NCI-H1417 treated with DMSO at 0.1 percent for 48 hours (cell line): Measurements from ENCODE around the gene GNA14.
"Not testable (repeated sequence)": the region's sequence is repeated elsewhere in the genome, so short reads cannot be mapped to it uniquely, and the experiment has no call there.

Experiments used
- DNase-seq: peaks from one replicate; lab custom pipeline; 2025; lab: John Stamatoyannopoulos, UW

Gene GNA14

DNA sequence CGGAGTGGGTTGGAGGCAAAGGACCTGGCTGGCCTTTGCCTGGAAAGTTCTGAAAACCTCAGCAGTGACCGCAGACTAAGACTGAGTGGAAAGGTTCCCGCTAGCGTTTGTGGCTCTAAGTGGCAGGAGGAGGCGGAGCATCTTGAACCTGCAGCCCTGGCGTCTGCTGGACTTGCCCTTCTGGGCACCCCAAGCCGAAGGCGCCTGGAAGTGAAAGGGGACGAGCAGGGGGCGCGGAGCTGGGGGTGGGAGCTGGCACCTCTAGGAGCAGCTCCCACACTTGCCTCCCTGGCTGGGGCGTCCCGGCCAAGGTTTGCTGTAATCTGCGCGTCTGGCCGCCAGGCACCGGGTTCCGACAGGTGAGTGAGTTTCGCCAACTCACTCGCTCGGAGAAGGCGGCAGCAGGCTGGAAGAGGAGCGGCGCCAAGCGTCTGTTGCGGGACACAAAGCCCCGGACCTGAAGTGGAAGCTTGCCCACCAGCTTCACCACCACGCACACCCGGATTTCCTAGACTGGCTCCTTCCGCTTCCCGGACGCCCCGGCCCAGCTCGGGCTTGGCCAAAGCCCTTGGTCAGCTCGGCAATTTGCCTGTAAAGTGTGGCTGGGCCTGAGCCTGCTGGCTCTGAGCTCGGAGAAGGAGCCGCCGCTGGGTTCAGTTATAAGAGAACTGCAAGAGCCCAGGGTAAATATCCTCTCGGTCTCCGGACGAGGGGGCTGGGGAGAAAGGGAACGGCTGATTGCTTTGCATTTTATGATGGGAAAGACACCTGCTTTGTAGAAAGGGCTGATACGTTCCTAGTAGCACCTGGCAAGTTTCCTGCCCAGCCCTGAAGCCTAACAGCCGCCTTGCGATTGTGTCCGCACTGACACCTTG lies at the start of gene GNA14:
TSS of gene GNA14 (minus strand) at position 89 of the 875 bp plus-strand sequence. CDS start 529 bp downstream, outside the sequence.
- no peak for DNase-seq

DNA sequence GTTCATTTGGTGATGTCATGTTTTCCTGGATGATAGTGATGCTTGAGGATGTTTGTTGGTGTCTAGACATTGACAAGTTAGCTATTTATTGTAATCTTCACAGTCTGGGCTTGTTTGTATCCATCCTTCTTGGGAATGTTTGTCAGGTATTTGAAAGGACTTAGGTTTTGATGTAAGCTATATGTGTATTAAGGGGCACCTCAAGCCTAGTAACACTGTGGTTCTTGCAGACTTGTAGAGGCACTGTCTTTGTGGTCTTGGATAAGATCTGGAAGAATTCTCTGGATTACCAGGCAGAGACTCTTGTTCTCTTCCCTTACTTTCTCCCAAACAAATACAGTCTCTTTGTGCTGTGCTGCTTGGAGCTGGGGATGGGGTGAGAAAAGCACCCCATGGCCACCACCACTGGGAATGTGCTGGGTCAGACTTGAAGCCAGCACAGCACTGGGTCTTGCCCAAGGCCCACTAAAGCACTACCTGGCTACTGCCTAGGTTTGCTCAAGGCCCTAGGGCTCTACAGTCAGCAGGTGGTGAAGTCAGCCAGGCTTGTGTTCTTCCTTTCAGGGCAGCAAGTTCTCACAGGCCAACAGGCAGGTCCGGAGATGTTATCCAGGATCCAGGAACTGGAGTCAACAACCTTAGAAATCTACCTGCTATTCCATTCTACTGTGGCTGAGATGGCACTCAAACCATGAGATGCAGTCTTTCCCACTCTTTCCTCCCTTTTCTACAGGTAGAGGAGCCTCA lies 49.3 kb upstream of the GNA14 start:
- DNase-seq: no peak

DNA sequence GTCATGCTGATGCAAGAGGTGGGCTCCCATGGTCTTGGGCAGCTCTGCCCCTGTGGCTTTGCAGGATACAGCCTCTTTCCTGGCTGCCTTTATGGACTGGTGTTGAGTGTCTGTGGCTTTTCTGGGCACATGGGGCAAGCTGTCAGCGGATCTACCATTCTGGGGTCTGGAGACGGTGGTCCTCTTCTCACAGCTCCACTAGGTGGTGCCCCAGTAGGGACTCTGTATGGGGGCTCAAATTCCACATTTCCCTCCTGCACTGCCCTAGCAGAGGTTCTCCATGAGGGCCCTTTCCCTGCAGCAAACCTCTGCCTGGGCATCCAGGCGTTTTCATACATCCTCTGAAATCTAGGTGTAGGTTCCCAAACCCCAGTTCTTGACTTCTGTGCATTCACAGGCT lies 42.6 kb upstream of the GNA14 start:
- DNase-seq: not testable (repeated sequence)

DNA sequence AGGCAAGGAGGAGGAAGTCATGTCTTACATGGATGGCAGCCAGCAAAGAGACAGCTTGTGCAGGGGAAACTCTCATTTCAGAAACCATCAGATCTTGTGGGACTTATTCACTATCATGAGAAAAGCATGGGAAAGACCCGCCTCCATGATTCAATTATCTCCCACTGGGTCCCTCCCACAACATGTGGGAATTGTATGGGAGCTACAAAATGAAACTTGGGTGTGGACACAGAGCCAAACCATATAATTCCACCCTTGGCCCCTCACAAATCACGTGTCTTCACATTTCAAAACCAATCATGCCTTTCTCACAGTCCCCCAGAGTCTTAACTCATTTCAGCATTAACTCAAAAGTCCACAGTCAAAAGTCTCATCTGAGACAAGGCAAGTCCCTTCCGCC lies 42.0 kb upstream of the GNA14 start:
- DNase-seq: not testable (repeated sequence)

DNA sequence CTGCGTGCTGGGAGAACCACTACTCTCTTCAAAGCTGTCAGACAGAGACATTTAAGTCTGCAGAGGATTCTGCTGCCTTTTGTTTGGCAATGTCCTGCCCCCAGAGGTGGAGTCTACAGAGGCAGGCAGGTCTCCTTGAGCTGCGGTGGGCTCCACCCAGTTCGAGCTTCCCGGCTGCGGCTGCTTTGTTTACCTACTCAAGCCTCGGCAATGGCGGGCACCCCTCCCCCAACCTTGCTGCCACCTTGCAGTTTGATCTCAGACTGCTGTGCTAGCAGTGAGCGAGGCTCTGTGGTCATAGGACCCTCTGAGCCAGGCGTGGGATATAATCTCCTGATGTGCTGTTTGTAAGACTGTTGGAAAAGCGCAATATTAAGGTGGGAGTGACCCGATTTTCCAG lies 39.6 kb upstream of the GNA14 start:
- DNase-seq: not testable (repeated sequence)

DNA sequence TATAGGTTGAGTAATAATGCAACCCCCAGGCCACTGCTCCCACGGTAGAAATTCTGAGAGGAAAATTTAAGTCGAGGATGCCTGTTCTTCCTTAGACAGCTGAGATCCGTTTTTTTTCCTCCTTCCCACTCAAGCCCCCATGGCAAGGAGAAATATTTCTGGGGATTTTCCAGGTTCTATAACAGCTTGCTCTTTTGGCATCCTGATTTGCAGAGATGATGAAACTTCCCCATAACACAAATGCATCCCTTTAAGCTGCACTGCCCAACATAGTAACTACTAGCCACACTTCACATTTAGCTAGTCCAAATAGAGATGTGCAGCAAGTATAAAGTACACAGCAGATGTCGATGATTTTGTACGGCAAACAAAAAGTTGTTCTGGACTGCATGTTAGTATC lies 32.5 kb upstream of the GNA14 start:
- no peak for DNase-seq

GRCh38 chr9:77679661-77680368 lies 31.7 kb upstream of the GNA14 start:
- no peak for DNase-seq

DNA sequence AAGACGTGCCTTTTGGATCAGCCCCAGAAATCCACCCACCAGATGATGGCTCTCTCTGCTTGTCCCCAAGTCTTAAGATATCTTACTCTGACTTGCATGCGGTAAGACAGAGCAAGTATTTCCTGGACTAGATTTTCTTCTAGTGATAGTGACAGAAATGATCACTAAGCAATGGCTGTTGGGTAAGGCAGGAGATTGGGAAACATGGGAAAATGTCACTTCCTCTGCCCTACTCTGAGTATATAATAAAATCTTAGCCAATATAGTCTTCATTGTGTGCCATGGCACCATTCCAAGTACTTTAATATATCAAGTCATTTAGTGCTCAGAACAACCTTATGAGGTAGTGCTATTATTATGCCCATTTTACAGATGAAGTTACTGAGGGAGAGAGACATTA lies 31.0 kb upstream of the GNA14 start:
- no peak for DNase-seq

GRCh38 chr9:77677957-77678535 lies 29.9 kb upstream of the GNA14 start:
- DNase-seq: no peak

DNA sequence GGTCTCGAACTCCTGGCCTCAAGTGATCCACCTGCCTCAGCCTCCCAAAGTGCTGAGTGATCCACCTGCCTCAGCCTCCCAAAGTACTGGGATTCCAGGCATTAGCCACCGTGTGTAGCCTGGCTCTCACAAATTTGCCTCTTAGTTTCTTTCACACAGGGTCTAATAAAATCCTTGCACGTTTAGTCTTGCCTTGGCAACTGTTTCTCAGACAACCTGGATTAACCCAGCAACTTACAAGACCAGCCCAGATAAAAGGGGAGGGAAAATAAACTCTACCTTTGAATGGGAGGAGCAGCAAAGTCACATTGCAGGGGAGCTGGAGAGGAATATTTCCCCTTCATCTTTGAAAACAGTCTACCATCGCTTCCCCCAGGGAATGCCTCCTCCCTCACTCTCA lies 29.3 kb upstream of the GNA14 start:
- DNase-seq: no peak

DNA sequence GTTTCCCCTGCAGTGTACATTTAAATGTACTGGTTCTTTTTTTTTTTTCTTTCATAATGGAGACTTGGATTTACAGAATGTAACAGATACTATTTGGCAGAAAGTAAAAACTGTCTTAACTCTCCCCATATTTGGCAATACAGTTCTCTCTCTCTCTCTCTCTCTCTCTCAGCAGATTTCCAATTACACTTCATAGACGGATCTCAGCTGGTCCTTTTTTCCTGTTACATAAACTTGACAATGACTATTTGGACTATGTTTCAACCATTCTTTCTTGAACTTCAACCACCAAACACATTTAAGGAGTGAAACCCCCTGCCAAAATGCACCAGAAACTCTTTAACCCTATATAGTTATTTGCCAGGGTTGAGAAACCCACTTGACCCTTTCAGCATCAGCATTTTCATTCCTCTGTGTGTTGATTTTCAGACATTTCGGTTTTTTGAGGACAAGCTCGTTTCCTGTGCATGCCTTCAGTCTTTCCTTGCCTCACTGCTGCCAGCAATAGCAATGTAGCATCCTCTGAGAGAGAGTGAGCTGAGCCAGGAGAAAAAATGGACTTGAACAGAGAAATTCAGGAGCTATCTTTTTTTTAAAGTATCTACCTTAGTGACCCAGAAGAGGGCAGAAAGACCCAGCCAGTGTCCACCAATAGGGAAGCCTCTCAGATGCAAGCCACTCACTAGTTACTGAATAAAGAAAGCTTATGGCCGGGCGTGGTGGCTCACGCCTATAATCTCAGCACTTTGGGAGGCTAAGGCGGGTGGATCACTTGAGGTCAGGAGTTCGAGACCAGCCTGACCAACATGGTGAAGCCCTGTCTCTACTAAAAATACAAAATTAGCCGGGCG lies 26.0 kb upstream of the GNA14 start:
- DNase-seq: no peak

DNA sequence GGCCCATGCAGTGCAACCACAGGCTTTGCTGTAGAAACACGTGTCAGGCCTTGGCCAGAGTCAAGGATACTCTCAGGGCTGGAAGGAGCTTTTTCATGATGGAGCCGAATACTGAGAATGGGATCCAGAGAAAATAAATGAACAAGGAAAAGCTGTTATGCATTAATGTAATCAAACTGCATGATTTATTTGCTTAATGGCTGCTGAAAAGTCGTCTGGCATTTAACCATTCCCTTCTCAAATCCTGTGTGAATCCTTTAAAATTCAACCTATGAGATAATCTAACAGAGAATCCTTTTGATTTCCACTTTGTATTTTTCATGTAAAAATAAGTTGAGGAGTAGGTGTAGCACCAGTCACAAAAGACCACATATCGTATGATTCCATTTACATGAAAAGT lies 24.1 kb upstream of the GNA14 start:
- no peak for DNase-seq

GRCh38 chr9:77667151-77667550 lies 19.0 kb upstream of the GNA14 start:
- DNase-seq: no peak

DNA sequence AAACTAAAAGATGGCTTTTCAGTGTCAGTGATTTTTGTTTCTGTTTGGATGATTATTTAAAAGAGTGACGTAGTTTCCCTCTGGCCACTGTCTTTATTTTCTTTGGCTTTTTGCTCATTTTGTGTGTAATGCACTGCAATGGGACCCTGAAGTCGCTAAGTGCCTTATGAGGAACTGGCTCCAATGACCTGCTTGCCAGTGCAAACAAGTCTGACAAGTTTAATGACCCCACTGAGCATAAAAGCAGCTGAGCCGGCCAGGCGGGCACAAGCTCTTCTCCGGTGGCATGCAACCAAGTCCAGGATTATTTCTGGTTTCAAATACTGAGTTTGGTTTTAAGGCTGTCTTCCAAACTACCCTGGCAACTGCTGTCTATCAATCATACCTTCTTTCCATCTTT lies 15.6 kb upstream of the GNA14 start:
- DNase-seq: no peak

GRCh38 chr9:77661566-77662085 lies 13.5 kb upstream of the GNA14 start:
- no peak for DNase-seq

DNA sequence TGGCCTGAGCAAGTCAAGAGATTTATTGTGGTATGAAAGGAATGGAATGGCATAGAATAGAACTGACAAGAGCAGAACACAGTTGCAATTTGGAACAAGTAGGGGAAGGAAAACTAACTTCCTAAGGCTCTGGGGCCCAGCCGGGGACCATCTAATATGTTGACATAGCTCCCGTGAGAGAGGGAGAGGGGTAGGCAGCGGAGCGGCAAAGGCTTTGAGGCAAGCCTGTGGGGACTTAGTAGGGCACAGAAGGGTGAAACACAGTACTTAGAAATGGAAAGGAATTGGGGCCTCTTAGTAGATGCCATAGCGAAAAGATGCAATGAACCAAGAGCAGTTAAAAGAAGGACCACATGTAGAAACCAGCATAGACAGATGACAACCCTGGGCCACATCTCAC lies 11.8 kb upstream of the GNA14 start:
- no peak for DNase-seq

GRCh38 chr9:77651203-77651602 lies 3.1 kb upstream of the GNA14 start:
- DNase-seq: no peak

DNA sequence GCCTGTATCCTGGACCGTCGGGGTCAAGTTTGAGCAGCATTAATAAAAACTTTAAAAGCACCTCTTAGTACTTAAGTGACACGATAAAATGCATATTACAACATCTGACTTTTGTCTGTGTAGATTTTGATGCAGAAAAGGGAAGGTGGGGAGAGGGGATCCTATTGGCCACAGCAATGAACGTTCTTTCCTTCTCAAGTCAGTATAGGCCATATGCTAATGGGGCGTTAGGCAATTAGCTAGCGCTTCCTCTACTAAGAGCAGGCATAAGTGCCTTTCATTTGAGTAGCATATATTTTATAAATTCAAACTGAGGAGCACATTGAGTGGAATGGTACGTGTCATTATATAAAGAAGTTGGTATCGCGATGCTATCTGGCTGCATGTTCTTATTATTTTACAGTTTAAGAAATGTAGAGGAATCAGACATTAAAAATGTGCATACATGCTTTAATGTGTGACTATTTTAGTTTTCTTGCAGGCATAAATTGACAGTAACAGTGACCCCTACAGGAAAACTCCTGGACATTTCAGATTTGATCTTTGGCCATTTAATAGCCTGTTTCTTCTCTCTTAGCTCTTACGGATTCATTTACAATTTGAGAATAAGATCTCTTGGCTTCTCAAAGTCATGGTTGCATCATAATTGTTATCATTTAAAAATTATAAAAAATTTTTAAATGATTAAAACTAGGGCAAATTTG lies 1.1 kb upstream of the GNA14 start:
- DNase-seq: no peak

GRCh38 chr9:77647267-77648233 lies 572 bp downstream of the GNA14 start:
- no peak for DNase-seq
